HEK293 (cell line): Measurements from ENCODE around the gene ADIRF.
"Not testable (repeated sequence)": the region's sequence is repeated elsewhere in the genome, so short reads cannot be mapped to it uniquely, and the experiment has no call there.

Source experiments
- CTCF ChIA-PET: fragments of 350-600 bp; formaldehyde crosslinking; extraction: SDS; loops from one replicate; lab custom pipeline; 2021; ENCODE audit warnings: antibody characterized with exemption; lab: Yijun Ruan, JAX
- POLR2A ChIA-PET: fragments of 300-600 bp; formaldehyde crosslinking; extraction: SDS; loops from one replicate; lab custom pipeline; 2020; ENCODE audit warnings: antibody characterized with exemption, inconsistent platforms; lab: Yijun Ruan, JAX
- H3K27ac ChIP-seq: fragments of 200-500 bp; sonication (Bioruptor generic); 2 replicates; pipeline ENCODE4 v1.5.1; 2014; ENCODE audit warnings: low read depth, low read length, control low read depth, inconsistent platforms; ENCODE audit errors: extremely low read depth
- H3K36me3 ChIP-seq, 2 experiments: fragments of 200-500 bp in 1 of 2; sonication (Bioruptor generic) in 1 of 2; 1 replicate in 1 of 2; 2 replicates in 1 of 2; pipeline ENCODE4 v1.5.1; 2014 to 2017; ENCODE audit warnings: inconsistent platforms in 2 of 2, low read length in 2 of 2; ENCODE audit not compliant: control insufficient read depth in 2 of 2, insufficient read depth in 1 of 2
- H3K4me1 ChIP-seq: fragments of 200-500 bp; sonication (Bioruptor generic); 2 replicates; pipeline ENCODE4 v1.5.1; 2014; ENCODE audit warnings: mild to moderate bottlenecking, low read length, inconsistent platforms; ENCODE audit not compliant: control insufficient read depth, insufficient read depth
- H3K4me3 ChIP-seq: 2 replicates; pipeline ENCODE4 v1.5.1; 2011; ENCODE audit warnings: low read depth, mild to moderate bottlenecking, control low read depth, low read length, moderate library complexity
- H3K9me3 ChIP-seq: fragments of 200-500 bp; sonication (Bioruptor generic); 2 replicates; pipeline ENCODE4 v1.5.1; 2014; ENCODE audit warnings: low read depth, low read length, inconsistent platforms; ENCODE audit not compliant: control insufficient read depth, insufficient read depth
- KLF1 ChIP-seq: fragments of 450-650 bp; formaldehyde crosslinking; IDR thresholded peaks from 2 replicates; pipeline ENCODE4 v1.5.1; 2016; ENCODE audit warnings: missing biosample characterization, missing genetic modification characterization
- ZFP37 ChIP-seq: fragments of 450-650 bp; formaldehyde crosslinking; IDR thresholded peaks from 2 replicates; pipeline ENCODE4 v1.5.1; 2016; ENCODE audit warnings: missing biosample characterization, missing genetic modification characterization
- ZNF146 ChIP-seq: fragments of 450-650 bp; formaldehyde crosslinking; IDR thresholded peaks from 2 replicates; pipeline ENCODE4 v1.5.1; 2016; ENCODE audit warnings: missing biosample characterization, missing genetic modification characterization
- ZNF184 ChIP-seq: fragments of 450-650 bp; IDR thresholded peaks from 2 replicates; pipeline ENCODE4 v1.5.1; 2018; ENCODE audit warnings: missing biosample characterization, mild to moderate bottlenecking, missing genetic modification characterization
- ZNF214 ChIP-seq: fragments of 450-650 bp; formaldehyde crosslinking; IDR thresholded peaks from 2 replicates; pipeline ENCODE4 v1.5.1; 2017; ENCODE audit warnings: missing biosample characterization, mild to moderate bottlenecking, missing genetic modification characterization, borderline replicate concordance
- ZNF223 ChIP-seq: fragments of 450-650 bp; formaldehyde crosslinking; IDR thresholded peaks from 2 replicates; pipeline ENCODE4 v1.5.1; 2016; ENCODE audit warnings: missing biosample characterization, missing genetic modification characterization
- ZNF239 ChIP-seq: fragments of 450-650 bp; formaldehyde crosslinking; IDR thresholded peaks from 2 replicates; pipeline ENCODE4 v1.5.1; 2016; ENCODE audit warnings: missing biosample characterization, missing genetic modification characterization
- ZNF324 ChIP-seq: fragments of 450-650 bp; formaldehyde crosslinking; IDR thresholded peaks from 2 replicates; pipeline ENCODE4 v1.5.1; 2016; ENCODE audit warnings: missing biosample characterization, missing genetic modification characterization
- ZNF341 ChIP-seq: fragments of 450-650 bp; formaldehyde crosslinking; IDR thresholded peaks from 2 replicates; pipeline ENCODE4; 2016; ENCODE audit warnings: low read depth, missing biosample characterization, missing genetic modification characterization
- ZNF404 ChIP-seq: fragments of 450-650 bp; formaldehyde crosslinking; IDR thresholded peaks from 2 replicates; pipeline ENCODE4 v1.5.1; 2017; ENCODE audit warnings: missing biosample characterization, missing genetic modification characterization
- ZNF416 ChIP-seq: fragments of 450-650 bp; formaldehyde crosslinking; IDR thresholded peaks from 2 replicates; pipeline ENCODE4 v1.5.1; 2016; ENCODE audit warnings: missing biosample characterization, missing genetic modification characterization
- ZNF530 ChIP-seq: fragments of 450-650 bp; formaldehyde crosslinking; IDR thresholded peaks from 2 replicates; pipeline ENCODE4 v1.5.1; 2016; ENCODE audit warnings: low read depth, missing biosample characterization, missing genetic modification characterization
- ZNF555 ChIP-seq: fragments of 450-650 bp; formaldehyde crosslinking; conservative IDR thresholded peaks from 2 replicates; pipeline ENCODE4 v1.5.1; 2017; ENCODE audit warnings: missing biosample characterization, mild to moderate bottlenecking, missing genetic modification characterization, inconsistent platforms
- ZNF558 ChIP-seq: fragments of 450-650 bp; formaldehyde crosslinking; IDR thresholded peaks from 2 replicates; pipeline ENCODE4 v1.5.1; 2016; ENCODE audit warnings: missing biosample characterization, missing genetic modification characterization
- ZNF585B ChIP-seq: fragments of 450-650 bp; formaldehyde crosslinking; IDR thresholded peaks from 2 replicates; pipeline ENCODE4 v1.5.1; 2016; ENCODE audit warnings: missing biosample characterization, missing genetic modification characterization
- ZNF654 ChIP-seq: fragments of 450-650 bp; formaldehyde crosslinking; IDR thresholded peaks from 2 replicates; pipeline ENCODE4 v1.5.1; 2016; ENCODE audit warnings: low read depth, missing biosample characterization, missing genetic modification characterization
- ZNF830 ChIP-seq: fragments of 450-650 bp; IDR thresholded peaks from 2 replicates; pipeline ENCODE4 v1.5.0; 2018; ENCODE audit warnings: missing biosample characterization, missing genetic modification characterization, low read depth, mild to moderate bottlenecking, moderate library complexity
- ZSCAN30 ChIP-seq: fragments of 450-650 bp; IDR thresholded peaks from 2 replicates; pipeline ENCODE4 v1.5.1; 2018; ENCODE audit warnings: missing biosample characterization, mild to moderate bottlenecking, missing genetic modification characterization, moderate library complexity
- ZXDB ChIP-seq: fragments of 450-650 bp; formaldehyde crosslinking; IDR thresholded peaks from 2 replicates; pipeline ENCODE4 v1.5.1; 2016; ENCODE audit warnings: missing biosample characterization, missing genetic modification characterization
- TF ChIP-seq, protein P1 (sequence below): fragments of 450-650 bp; formaldehyde crosslinking; IDR thresholded peaks from 2 replicates; pipeline ENCODE4 v1.5.1; 2016; ENCODE audit warnings: missing biosample characterization, missing genetic modification characterization
- TF ChIP-seq, protein P2 (sequence below): fragments of 450-650 bp; formaldehyde crosslinking; IDR thresholded peaks from 2 replicates; pipeline ENCODE4 v1.5.1; 2016; ENCODE audit warnings: missing biosample characterization, missing genetic modification characterization
- TF ChIP-seq, protein P3 (sequence below): fragments of 450-650 bp; formaldehyde crosslinking; IDR thresholded peaks from 2 replicates; pipeline ENCODE4 v1.5.1; 2016; ENCODE audit warnings: missing biosample characterization, missing genetic modification characterization
- TF ChIP-seq, protein P4 (sequence below): fragments of 450-650 bp; formaldehyde crosslinking; IDR thresholded peaks from 2 replicates; pipeline ENCODE4 v1.5.1; 2016; ENCODE audit warnings: missing biosample characterization, missing genetic modification characterization
- TF ChIP-seq, protein P5 (sequence below): fragments of 450-650 bp; formaldehyde crosslinking; IDR thresholded peaks from 2 replicates; pipeline ENCODE4 v1.5.1; 2016; ENCODE audit warnings: missing biosample characterization, missing genetic modification characterization, low read depth

Gene ADIRF

DNA sequence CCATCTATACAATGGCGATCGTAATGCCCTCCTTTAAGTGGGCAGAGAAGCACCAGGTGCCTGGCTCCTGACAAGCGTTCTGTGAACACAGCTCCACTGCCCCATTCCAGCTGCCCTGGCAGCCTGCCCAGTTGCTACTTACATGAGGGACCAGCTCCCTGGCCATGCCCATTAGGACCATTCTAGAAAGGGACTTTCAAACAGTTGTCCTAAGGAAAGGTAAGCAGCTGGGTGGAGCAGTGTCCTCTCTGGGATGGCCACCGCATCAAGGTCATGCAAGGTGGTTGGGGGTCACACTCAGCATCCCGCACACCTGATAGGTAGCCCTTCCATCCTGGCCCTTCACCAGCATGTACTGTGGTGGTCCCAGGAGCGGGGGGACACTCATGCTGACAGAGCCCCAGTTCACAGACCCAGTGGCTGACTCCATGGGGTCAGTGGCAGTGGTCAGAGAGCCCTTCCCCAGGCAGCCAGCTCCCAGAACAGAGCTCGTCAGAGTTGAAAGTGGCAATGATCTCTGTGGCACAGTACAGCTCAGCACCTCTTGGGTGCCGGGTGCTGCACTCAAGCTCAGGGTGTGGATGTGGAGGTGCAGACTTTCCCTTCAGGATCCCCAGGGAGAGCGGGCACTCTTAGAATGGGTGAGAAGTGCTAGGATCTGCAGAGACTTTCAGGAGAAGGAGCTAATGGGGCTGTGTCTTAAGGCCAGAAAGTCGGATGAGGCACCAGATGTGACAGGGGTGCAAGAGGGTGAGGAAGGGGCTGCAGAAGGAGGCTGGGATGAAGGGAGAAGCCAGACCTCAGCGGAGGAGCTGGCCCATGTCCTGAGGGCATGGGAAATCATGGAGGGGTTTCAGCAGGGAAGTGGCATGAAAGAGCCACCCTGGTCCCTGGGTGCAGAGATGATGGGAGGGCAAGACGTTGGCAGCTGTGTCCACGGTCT is 21.8 kb upstream of the ADIRF start:
- POLR2A ChIA-PET, result no interaction called here
- TF ChIP-seq, protein P1, sequence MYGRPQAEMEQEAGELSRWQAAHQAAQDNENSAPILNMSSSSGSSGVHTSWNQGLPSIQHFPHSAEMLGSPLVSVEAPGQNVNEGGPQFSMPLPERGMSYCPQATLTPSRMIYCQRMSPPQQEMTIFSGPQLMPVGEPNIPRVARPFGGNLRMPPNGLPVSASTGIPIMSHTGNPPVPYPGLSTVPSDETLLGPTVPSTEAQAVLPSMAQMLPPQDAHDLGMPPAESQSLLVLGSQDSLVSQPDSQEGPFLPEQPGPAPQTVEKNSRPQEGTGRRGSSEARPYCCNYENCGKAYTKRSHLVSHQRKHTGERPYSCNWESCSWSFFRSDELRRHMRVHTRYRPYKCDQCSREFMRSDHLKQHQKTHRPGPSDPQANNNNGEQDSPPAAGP, result no peak
- TF ChIP-seq ZNF530 (no peak), ZFP37 (tag by site-specific recombination) (no peak), ZSCAN30 (tag by site-specific recombination) (no peak), ZNF223 (tag by site-specific recombination) (no peak), ZNF555 (tag by site-specific recombination) (no peak), ZNF341 (no peak), ZNF585B (tag by site-specific recombination) (no peak), ZNF558 (no peak), ZNF654 (tag by site-specific recombination) (no peak), ZNF146 (tag by site-specific recombination) (no peak), ZNF214 (no peak), ZNF324 (no peak), ZNF830 (tag by site-specific recombination) (no peak), ZNF404 (no peak), ZXDB (tag by site-specific recombination) (no peak)
- TF ChIP-seq, protein P2, sequence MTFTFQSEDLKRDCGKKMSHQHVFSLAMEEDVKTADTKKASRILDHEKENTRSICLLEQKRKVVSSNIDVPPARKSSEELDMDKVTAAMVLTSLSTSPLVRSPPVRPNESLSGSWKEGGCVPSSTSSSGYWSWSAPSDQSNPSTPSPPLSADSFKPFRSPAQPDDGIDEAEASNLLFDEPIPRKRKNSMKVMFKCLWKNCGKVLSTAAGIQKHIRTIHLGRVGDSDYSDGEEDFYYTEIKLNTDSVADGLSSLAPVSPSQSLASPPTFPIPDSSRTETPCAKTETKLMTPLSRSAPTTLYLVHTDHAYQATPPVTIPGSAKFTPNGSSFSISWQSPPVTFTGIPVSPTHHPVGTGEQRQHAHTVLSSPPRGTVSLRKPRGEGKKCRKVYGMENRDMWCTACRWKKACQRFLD (tag by site-specific recombination), result no peak
- no peak overlapping the region for H3K27ac ChIP-seq
- H3K36me3 ChIP-seq, result no peaks in the 10 kb centered on the region
- CTCF ChIA-PET, result interaction anchor here (0.6 to 2.2 kb wide), 7 partner anchors 9 to 546 kb away, joined by 3 to 8 read pairs (median 3); no protein-coding TSS in a partner anchor
- H3K4me1 ChIP-seq, result no peaks in the 10 kb centered on the region
- no peaks in the 10 kb centered on the region for H3K9me3 ChIP-seq
- H3K4me3 ChIP-seq, result no peak overlapping the region

DNA sequence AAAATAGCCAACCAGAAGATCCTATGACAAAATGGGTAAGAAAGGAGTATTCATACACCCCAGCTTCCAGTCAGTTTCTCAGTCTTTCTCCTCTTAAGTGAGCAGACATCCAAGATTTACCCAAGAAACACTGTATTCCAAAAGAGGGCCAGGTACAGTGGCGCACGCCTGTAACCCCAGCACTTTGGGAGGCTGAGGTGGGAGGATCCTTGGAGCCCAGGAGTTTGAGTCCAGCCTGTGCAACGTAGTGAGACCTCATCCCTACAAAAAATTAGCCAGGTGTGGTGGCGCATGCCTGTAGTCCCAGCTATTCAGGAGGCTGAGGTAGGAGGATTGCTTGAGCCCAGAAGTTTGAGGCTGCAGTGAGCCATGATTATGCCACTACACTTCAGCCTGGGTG is 20.5 kb upstream of the ADIRF start:
- H3K27ac ChIP-seq, H3K9me3 ChIP-seq, H3K4me3 ChIP-seq, H3K4me1 ChIP-seq, H3K36me3 ChIP-seq: not testable (repeated sequence)
- POLR2A ChIA-PET, result interaction anchor here (0.7 kb wide), 1 partner anchor 9 kb away, joined by 3 read pairs; no protein-coding TSS in a partner anchor
- CTCF ChIA-PET, result interaction anchor here (0.6 to 2.2 kb wide), 3 partner anchors 11 to 15 kb away, joined by 4 to 10 read pairs (median 8); no protein-coding TSS in a partner anchor

DNA sequence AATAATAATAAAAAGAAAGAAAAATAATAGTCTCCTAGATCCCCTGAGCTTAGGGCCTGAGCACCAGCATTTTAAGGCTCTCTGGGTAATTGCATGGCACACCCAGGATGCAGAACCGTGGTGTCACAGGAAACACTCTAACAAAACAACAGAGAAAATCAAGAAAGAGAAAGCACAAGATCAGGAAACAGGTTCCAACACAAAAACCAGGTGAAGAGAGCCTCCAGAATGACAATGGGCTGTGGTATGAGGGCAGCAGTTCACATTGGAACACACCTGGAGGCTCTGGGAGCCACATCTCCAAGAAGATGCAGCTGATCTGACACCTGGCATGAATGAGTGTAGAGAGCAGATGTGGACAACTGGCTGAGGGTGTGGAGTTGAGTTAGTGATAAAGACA is 17.9 kb upstream of the ADIRF start:
- Histone ChIP-seq H3K9me3 (no peaks in the 10 kb centered on the region), H3K4me3 (no peak overlapping the region), H3K4me1 (no peaks in the 10 kb centered on the region), H3K36me3 (no peaks in the 10 kb centered on the region), H3K27ac (no peak overlapping the region)
- TF ChIP-seq, protein P3, sequence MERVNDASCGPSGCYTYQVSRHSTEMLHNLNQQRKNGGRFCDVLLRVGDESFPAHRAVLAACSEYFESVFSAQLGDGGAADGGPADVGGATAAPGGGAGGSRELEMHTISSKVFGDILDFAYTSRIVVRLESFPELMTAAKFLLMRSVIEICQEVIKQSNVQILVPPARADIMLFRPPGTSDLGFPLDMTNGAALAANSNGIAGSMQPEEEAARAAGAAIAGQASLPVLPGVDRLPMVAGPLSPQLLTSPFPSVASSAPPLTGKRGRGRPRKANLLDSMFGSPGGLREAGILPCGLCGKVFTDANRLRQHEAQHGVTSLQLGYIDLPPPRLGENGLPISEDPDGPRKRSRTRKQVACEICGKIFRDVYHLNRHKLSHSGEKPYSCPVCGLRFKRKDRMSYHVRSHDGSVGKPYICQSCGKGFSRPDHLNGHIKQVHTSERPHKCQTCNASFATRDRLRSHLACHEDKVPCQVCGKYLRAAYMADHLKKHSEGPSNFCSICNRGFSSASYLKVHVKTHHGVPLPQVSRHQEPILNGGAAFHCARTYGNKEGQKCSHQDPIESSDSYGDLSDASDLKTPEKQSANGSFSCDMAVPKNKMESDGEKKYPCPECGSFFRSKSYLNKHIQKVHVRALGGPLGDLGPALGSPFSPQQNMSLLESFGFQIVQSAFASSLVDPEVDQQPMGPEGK, result no peak
- TF ChIP-seq KLF1, result no peak
- TF ChIP-seq ZNF416, result no peak
- TF ChIP-seq, protein P4, sequence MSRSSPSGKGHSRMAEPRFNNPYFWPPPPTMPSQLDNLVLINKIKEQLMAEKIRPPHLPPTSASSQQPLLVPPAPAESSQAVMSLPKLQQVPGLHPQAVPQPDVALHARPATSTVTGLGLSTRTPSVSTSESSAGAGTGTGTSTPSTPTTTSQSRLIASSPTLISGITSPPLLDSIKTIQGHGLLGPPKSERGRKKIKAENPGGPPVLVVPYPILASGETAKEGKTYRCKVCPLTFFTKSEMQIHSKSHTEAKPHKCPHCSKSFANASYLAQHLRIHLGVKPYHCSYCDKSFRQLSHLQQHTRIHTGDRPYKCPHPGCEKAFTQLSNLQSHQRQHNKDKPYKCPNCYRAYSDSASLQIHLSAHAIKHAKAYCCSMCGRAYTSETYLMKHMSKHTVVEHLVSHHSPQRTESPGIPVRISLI (tag by site-specific recombination), result no peak
- no peak for TF ChIP-seq ZNF184 (tag by site-specific recombination)
- TF ChIP-seq, protein P5, sequence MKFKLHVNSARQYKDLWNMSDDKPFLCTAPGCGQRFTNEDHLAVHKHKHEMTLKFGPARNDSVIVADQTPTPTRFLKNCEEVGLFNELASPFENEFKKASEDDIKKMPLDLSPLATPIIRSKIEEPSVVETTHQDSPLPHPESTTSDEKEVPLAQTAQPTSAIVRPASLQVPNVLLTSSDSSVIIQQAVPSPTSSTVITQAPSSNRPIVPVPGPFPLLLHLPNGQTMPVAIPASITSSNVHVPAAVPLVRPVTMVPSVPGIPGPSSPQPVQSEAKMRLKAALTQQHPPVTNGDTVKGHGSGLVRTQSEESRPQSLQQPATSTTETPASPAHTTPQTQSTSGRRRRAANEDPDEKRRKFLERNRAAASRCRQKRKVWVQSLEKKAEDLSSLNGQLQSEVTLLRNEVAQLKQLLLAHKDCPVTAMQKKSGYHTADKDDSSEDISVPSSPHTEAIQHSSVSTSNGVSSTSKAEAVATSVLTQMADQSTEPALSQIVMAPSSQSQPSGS, result no peak
- no peak for TF ChIP-seq ZNF239 (tag by site-specific recombination)
- ChIA-PET POLR2A (no interaction called here), CTCF (interaction anchor here (0.7 to 1.7 kb wide), 2 partner anchors 10 to 19 kb away, joined by 3 to 7 read pairs; no protein-coding TSS in a partner anchor)
